GOT3 (cell line): Measurements from ENCODE around the gene ECI1.
A peak's percentile ranks its signal among the peaks of the same experiment; 100 is the strongest.
"Not testable (repeated sequence)": the region's sequence is repeated elsewhere in the genome, so short reads cannot be mapped to it uniquely, and the experiment has no call there.

Experiments
- DNase-seq: peaks from one replicate; lab custom pipeline; 2025; ENCODE audit warnings: mixed read lengths; lab: John Stamatoyannopoulos, UW

Gene ECI1

DNA sequence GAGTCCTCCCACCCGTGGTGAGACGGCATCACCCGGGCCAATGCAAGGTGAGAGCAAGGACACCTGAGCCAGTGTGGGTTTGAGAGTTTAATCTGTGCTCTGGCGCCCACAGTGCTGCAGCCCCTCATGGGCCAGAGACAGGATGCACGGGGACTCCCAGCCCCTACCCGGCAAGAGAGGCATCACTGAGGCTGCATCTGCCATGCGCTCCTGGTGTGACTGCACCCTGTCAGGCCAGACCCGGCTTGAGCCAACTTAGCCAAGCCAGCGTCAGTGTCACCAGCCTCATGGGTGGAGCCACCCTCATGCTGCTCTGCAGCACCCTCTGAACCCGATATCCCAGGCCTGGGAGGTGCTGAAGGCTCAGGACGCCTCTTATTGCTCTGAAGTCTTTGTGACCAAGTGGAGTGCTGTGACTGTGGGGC, 39.5 kb downstream of the ECI1 start:
- DNase-seq = no peak

DNA sequence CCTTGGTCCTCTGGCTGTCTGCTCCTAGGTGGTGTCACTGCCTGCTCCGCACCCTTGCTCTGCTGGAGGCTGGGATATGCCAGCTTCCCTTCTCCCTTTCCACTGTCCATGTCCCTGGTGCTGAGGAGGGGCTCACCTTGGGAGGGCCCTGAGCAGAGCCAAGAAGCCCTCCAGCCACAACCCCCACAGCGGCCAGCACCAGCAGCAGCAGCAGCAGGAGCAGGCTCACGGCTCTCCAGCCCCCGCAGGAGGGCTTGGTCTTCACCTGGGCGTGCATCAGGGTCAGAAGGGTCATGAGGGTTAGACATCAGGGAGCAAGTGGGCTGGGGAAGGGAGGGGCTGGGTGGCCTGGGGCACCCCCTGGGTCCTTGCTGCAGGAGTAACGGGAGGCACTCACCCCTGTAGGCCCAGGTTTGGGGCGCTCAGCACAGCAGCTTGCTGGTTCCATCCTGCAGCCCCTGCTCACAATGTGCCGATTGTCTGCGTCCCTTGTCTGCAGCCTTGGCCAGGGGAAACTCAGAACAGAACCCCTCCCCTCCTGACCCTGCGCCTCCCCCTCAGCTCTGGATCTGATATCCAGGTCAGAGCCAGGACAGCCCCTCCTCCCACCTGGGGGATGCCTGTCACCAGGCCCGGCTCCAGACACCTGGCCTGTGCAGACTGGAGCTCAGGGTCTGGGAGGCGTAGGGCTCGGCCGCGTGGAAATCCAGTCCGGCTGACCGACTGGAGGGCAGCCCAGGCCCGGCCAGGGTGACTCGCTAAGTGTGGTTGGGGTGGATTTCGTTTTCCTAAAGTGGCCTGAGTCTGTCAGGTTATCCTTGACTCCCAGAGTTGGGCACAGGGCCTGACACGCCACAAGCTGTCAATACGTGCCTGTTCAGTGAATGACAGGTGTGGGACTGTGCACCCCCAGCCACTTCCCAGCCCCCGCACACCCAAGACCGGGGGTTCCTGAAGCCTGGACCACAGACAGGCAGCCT, 40.7 kb downstream of the ECI1 start, which contains the start of gene BRICD5:
Gene BRICD5, minus strand, starts transcription at position 478 of the 980 bp plus-strand sequence. Its CDS starts 30 bp downstream, at position 448.
- no peak for DNase-seq

DNA sequence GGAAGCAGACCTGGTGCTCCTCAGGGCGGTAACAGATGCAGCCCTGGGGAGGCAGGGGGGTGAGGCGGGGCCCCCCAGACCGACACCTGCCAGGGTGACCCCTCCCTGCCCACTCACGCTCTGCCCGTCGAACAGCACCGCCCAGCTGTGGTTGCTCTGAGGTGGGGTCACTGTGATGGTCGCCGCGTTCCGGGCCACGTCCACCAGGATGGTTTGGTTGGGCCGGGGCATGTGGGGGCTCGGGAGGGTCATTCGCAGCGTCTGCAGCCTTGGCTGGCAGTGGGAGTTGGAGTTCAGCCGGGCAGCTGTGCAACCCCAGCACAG, 41.4 kb downstream of the ECI1 start:
- DNase-seq = no peak

DNA sequence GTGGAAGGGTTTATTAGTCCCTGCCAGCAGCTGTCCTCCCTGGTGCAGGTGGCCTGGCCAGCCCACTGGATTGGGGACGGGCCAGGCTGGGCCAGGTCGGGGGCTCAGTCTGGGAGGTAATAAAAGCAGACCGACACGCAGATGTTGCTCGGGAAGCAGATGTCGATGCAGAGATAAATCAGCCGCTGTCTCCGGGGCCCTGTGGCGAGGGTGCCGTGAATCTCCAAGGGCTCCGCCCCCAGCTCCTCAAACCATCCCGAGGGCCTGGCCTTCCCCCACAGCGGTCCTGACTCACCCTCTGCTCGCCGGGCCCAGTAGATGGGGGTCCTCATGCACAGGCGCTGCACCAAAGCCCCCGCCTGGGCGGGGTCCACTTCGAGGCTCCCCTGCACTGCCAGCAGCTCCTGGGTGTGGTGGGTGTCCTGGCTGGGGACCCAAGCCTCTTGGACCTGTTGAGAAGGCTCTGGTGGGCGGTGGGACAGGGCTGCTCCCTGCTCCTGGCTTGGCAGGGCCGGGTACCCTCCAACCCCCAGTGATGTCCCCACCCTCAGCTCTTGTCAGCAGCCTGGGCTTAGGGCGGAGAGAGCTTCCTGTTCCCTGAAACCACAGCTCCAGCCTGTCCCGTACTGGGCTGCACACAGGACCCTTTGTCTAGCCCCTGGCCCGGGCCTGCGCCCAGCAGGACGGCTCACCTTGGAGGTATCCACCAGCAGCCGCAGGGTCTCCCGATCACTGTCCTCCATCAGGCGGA, 42.0 kb downstream of the ECI1 start:
- no peak for DNase-seq

DNA sequence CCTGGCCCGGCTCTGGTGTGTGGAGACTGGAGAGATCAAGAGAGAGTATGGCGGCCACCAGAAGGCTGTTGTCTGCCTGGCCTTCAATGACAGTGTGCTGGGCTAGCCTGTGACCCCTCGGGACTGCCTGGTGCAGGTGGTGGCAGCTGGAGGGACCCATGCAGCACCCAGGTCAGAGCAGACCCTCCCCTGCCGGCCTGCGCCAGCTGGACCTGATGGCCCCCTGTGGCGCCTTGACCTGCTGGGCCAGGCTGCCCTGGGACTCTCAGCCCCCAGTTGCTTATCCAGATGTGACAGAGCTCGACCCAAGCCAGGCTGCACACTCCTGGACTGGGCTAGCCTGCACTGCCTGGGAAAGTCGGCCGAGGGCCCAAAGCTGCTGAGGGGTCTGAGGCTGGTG, 42.6 kb downstream of the ECI1 start:
- no peak for DNase-seq

DNA sequence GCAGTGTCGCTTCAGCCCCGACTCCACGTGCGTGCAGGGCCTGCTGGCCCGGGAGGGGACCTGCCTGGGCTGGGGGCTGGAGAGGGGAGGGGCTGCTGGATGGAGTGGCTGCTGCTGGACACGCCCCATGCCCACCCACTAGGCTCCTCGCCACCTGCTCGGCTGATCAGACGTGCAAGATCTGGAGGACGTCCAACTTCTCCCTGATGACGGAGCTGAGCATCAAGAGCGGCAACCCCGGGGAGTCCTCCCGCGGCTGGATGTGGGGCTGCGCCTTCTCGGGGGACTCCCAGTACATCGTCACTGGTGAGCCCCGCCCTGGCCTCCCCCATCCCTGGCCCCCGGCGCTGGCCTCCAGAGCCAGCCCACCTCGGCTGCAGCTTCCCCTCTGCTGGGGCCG, 43.1 kb downstream of the ECI1 start:
- DNase-seq = no peak

DNA sequence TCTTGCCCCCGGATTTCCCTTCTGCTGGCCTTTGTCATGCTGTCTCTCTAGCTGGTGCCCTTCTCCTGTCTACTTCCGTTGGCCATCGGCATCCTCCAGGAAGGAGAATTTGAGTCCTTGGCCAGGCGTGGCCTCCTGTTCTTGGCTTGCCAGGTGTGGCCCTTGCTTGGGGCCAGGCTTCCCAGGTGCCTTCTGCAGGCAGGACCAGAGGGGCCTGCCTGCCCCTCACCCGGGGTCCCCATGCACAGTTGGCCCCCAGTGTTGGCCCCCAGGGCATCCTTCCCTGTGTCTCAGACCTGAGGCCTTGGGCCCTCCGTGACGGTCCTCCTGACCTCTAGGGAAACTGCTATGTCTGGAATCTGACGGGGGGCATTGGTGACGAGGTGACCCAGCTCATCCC, 43.5 kb downstream of the ECI1 start:
- DNase-seq = no peak

DNA sequence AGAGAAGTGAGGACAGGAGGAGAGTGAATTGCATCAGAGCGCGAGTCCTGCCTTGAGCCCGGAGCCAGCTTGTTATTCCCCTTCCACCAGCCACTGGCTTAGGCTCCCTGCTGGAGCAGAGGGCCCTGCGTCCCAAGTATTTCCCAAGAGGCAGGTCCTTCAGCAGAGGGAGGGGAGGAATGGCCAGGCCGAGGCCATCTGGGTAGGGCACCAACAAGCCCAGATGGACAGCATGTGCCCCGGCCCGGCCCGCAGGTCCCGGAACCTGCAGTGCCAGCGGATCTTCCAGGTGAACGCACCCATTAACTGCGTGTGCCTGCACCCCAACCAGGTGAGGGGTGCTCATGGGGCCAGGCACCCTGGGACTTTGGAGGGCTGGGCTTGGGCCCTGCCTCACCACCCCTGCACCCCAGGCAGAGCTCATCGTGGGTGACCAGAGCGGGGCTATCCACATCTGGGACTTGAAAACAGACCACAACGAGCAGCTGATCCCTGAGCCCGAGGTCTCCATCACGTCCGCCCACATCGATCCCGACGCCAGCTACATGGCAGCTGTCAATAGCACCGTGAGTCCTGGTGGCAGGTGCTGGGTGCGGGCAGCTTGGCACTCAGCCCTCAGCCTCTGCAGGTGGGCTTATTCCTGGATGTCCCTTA, 44.5 kb downstream of the ECI1 start:
- DNase-seq = no peak

DNA sequence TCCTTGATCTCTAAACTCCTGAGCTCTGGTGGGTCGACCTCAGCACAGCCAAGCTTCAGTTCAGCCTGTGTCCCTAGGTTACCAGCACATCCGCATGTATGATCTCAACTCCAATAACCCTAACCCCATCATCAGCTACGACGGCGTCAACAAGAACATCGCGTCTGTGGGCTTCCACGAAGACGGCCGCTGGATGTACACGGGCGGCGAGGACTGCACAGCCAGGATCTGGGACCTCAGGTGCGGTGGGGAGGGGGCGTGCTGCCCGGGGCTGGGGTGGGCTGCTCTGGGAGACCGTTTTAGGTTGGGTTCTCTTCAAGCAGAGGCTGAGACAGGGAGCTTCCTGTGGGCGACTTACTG, 45.0 kb downstream of the ECI1 start:
- DNase-seq = no peak

DNA sequence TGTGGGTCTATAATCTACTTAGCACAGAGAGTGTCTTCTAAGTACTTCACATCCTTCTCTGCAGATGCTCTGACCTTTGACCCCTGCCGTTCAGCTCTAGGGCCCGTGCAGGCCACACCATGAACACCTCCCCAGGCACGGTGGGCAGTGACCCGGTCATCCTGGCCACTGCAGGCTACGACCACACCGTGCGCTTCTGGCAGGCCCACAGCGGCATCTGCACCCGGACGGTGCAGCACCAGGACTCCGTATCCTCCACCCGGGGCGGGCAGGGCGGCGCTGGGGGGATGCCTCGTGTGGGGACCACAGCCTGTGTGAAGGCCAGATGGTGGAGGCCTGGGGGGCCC, 45.4 kb downstream of the ECI1 start:
- no peak for DNase-seq

DNA sequence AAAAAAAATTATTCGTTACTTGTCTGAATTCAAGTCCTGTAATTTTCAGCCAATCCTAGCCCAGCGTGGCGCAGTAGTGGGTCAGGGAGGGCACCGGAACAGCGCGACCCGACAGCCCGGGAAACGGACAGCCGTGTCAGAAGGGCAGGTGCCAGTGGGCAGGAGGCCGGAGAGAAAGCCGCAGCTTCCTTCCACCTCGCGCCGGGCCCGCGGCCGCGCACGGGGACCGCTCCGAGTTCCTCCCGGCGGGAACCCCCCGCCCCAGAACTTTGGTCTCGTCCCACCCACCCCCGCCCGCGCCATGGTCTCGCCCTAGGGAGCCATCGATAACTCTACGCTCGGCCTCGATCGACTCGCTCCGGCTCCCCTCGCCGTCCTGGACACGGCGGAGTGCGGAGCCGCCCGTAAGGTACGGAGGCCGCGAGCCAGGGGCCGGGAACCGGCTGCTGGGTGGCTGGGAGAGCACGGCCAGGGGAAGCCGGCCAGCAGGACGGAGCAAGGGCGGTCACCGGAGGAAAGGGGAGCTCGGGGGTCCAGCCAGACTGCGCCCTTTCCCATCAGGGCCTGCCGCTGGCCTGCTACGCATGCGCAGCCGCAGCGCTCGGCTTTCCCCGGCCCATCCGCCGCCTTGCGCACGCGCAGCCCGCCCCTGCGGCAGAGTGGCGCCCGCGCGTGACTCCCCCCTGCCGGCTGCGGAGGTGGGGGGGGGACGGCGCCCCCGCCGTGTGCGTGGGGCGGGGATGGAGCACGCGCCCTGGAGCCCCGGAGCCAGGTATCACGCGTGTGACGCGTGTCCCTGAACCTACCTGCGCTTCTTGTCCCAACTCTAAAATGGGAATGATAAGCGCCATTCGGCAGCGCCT, 46.1 kb downstream of the ECI1 start, which contains the start of gene MLST8:
Gene MLST8, plus strand, starts transcription at position 351 of the 863 bp plus-strand sequence. CDS start 632 bp downstream, outside the sequence.
- peak; percentile 92 for DNase-seq

DNA sequence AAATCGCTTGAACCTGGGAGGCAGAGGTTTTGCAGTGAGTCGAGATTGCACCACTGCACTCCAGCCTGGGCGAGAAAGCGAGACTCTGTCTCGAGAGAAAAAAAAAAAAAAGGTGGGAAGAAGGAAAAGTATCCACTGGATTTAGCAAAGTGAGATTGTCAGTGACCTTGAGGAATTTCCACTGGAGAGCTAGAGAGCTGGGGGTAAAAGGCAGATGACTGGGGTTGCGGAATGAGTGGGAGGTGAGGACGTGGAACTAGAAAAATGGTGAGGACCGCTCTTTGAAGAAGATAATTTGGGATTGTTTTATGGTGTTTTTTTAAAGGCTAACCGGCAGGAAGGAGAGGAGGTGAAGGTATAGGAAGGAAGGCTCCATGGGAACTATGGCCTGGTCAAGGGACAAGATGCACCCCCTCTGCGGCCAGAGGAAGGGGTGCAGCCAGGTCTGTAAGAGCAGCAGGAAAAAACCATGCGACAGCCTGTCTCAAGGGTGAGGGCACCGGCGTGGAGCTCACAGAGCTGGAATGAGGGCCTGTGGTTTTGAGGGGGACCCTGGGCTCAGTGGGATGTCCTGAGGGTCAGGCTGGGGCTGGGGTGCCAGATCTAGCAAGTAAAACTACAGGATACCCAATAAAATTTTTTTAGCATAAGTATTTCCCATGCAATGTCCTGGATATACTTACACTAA, 46.8 kb downstream of the ECI1 start:
- no peak for DNase-seq

DNA sequence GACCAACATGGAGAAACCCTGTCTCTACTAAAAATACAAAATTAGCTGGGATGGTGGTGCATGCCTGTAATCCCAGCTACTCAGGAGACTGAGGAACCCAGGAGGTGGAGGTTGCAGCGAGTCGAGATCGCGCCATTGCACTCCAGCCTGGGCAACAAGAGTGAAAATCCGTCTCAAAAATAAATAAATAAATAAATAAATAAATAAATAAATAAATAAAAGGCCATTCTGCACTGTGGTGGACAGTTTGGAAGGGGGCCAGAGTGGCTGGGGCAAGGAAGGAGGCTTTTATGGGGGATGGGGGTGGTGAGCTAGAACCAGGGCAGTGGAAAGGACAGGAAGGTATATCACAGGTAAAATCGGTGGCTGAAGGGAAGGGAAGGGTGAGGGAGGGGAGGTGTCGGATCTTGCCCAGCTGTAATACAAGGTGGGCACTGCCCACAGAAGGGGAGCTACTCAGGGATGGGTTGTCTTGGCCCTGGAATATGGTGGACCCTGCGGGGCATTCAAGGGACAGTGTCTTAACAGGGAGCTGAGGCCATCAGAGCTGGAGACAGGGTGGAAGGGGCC, 48.2 kb downstream of the ECI1 start:
- not testable (repeated sequence) for DNase-seq

DNA sequence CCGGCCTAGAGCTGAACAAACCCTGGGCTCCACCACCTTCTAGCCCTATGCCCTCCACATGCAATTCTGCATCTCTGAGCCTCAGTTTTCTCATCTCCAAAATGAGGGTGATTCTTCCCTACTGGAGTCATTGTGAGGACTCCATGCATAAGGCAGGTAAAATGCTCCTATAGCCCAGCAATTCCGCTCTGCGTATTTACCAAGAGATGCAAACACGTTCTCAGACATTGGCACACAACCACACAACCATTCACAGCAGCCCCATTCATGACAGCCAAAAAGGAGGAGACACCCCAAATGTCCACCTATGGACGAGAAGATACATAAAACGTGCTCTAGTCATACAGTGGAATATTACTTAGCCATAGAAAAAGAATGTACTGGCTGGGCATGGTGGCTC, 51.1 kb downstream of the ECI1 start:
- DNase-seq = no peak

DNA sequence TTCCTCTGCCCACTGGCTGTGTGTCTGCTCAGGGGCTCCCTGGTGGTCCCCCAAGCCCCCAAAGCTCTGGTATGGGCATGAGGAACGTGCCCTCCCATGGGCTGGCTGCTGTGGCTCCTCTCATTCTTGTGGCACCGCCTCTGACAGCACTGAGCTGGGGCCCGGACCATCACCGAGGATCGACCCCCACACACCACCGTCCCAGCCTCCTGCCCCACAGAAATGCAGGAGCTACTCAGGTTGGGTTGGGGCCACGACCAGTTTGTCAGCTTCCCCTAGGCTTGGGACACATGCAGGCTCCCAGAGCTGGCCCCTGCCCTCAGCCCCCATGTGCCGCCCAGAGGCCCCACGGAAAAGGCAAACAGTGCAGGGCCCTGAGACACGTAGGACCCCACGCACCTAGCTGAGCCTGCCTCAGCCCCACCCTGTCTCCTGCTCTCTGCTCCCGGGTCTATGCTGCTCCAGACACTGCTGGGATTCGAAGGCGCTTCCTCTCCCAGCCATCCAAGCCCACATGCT, 51.7 kb downstream of the ECI1 start:
- DNase-seq = no peak

DNA sequence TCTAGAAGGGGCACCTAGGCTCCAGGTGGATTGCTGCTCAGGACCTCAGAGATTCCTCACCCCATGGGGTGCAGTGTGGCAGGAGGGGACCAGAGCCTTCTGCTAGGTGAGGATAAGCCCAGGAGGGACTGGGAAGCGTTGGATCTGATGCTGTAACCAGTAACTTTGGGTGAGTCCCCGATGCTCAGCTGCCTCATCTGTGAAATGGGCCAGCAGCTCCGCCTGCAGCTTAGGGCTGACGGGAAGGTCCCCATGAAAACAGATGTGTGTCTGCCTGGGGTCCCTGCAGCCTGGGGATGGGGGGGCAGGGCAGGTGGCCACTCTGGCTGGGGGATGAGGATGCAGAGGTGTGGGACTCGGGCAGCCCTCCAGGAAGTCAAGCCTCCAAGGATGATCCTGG, 52.3 kb downstream of the ECI1 start:
- DNase-seq = no peak

DNA sequence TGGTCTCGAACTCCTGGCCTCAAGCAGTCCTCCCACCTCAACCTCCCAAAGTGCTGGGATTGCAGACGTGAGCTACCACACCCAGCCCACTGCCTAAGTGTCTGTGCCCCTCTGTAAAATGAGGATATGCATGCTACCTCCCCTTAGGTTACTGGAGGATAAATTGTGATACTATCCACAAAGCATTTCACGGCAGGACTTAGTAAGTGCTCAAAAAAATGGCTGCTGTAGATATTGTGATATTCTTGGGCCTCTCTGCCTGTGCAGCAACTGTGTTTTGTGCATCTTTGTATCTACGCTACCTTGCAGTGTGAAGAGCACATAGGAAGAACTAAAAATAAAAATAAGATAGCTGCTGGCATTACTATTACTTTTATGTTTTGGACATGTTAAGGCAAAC, 53.1 kb downstream of the ECI1 start:
- no peak for DNase-seq

DNA sequence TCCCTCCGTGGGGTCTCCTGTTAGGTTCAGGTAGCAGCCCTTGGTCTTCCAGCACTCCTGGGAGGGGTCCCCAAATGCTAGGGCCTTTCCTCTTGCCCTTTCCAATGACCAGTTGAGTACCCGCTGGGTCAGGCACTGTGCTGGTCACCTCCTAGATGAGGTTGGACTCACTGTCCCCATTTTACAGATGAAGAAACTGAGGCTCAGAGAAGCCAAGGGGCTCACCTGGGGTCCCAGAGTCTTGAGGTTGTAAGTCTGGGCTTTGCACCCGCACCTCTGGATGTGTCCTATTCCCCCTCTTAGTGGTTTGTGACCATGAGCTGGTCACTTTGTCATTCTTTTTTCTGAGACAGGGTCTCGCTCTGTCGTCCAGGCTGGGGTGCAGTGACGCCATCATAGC, 53.6 kb downstream of the ECI1 start:
- DNase-seq = no peak

DNA sequence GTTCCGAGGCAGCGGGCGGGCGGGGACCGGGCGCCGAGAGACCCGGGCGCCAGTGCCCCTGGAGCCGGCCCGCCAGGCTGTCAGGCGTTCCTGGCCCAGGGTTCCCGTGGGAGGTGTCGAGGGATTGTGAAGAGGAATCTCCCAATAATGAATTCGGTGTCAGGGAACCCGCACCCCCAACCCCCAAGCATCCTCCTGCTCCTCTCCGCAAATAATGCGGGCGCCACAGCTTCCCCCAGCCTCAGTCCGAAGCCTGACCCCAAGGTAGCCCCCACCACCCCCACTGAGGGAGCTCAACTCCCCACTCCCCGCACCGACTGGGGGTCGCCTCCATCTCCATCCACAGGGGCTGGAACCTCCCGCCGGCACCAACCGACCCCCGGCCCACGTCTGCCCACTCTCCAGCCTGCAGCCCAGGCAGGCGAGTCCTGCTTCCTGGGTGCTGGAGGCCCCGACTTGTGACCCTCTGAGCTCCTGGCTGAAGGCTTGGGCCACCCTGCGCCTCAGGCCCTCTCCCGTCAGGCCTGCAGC, 54.3 kb downstream of the ECI1 start:
- no peak for DNase-seq
